Activated T-cell treated with anti-CD3 and anti-CD28 coated beads for 4 hours (primary cell): Measurements from ENCODE around the gene CHN1.
A peak's percentile ranks its signal among the peaks of the same experiment; 100 is the strongest.

Experiments
- DNase-seq: peaks from one replicate; pipeline ENCODE4 v3.0.0-alpha.2; 2020

CHN1 gene

DNA sequence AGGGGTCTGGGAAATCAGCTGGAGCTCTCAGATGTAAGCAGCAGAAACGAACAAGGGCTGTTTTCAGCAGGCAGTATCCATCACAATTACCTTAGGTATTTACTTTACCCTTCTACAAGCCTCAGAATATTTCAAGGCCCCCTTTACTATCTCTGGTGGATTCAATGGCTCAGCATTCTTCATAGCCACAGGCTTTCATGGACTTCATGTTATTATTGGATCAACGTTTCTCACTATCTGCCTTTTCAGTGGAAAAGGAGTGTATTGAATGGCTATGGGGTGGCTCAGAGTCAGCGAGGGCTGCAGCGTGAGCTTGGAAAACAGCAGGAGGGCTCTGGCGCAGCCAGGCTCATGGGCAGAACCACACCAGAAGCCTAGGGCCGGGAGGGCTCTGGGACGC lies 224.3 kb downstream of the CHN1 start:
- no peak for DNase-seq

- DNase-seq: no peak
These were observed 224.9 kb downstream of the CHN1 start for GRCh38 chr2:174780191-174780840.

DNA sequence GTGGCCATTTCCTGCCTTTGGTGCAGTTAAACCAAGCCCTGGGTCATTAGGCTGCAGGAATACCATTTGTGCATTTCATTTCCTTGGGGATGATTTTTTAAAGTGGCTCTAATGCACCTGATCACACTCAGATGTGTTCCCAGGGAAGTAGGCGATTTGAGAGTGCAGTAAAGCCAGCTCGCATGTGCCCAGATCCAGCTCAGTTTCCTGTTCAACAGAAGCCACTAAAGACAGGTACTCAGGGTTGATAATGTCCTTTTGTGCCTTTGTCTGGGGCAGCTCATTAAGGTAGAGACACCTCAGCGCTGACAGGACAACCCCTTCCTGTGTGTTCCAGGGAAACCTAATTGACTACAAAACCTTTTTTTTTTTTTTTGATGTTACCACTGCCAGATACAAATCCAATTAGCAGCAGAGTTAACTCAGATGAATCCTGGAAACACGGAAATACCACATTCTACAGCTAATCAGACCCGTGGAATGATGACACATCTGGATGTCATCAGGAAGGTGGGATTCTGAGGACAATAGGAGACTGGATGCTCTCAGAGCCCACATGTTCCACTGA lies 225.7 kb downstream of the CHN1 start:
- no peak for DNase-seq

- peak; percentile 31 for DNase-seq
These were observed 226.8 kb downstream of the CHN1 start for GRCh38 chr2:174778085-174778981.

DNA sequence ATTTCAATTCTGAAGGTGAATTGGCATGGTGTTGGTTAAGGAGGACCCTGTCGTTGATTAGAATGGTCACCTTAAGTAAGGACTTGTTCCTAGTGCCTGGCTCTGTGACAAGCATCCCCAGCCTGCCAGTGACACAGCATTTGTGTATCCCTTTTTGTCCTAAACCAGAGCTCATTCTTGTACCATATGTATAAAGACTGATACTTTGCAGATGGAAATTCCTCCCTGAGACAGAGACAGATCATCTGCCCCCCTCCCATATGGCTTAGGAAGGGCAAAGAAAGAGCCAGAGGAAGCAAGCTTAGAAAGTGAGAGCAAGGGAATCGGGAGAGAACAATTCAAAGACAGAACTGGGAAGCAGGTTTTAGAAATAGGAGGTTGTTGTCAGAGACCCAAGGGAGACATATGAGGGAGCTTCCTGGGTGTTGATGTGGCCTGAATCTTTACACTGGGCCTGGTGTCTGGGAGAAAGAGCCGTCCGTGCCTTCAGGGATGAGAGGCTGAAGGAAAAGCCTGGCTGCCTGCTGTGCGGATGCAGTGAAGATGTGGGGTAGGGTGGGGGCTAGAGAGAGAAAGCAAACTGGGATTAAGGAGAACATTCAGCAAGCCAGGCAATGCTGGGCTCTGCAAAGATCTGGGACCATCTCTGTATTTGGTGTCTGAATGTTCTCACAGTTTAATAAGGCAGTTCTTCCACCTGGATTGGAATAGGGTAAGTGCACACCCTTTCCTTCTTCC lies 227.7 kb downstream of the CHN1 start:
- DNase-seq: no peak

DNA sequence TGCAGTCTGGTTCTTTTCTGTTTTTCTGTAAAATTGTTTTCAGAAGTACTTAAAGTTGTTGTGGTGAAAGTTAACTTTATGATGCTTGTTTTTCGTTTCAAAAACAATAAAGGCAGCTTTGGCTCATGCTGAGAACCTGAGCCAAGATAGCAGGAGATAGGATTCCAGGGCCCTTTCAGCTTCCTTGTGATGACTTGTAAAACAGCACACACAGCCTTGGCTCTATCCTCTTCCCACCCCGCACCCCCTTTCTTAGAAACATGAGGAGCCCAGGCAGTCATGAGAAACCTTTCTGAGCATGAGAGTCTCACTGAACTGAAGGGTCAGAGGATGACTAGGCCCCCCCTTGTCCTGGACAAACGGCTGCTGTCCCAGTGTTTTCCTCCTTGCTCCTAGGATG lies 228.5 kb downstream of the CHN1 start:
- DNase-seq: no peak

DNA sequence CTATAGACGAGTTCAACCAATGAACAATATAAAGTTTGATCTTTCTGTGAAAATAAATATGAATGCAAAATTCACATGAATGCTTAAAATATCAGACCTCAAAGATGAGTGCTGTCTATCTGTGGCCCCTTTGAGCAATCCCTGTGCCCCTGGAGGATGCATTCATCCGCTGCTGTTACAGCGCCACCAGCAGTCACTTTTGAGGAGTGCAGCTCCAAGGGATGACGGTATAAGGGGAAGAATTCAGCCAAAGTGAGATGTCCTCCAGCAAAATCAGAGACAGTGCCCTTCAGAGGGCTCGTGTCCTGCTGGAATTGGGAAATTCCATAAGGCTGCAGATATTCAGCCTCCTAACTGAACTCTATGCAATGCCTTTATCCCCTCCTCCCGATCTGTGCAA lies 229.0 kb downstream of the CHN1 start:
- no peak for DNase-seq

DNA sequence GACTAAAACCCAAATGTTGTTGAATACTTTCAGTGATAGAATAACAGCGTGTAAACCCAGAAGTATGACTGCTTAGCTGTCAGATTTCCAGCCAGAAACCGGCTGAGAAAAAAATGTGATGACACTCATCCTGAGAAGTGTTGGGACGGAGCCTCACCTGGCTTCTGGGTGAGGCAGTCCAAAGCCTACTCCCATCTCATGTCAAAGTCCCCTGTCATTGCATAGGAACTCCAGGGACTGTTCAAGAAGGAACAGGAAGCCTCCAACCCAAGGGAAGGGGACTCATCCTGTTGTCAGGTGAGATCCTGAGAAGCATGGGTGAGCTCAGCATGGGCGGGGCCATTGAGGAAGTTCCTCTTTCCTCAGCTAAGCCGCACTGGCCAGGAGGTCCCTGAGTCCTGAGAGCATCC lies 229.6 kb downstream of the CHN1 start:
- DNase-seq: no peak

DNA sequence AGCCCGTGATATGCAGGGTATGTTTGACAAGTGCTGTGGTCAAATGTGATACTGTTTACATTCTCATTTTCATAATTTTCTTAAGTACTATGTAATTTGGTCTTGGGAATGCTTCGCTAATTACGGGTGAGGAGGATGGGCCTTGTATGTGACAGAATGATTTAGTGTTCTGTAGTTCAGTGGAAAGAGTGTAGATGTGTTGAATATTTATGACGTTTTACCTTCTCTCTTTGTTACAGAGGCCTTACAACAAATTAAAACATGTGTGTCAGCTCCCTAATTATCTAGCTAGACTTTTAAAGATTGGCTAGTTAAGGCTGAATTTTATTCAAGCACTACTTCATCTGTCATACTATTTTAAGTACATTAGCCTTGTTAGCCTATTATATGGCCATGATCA lies 230.3 kb downstream of the CHN1 start:
- no peak for DNase-seq

DNA sequence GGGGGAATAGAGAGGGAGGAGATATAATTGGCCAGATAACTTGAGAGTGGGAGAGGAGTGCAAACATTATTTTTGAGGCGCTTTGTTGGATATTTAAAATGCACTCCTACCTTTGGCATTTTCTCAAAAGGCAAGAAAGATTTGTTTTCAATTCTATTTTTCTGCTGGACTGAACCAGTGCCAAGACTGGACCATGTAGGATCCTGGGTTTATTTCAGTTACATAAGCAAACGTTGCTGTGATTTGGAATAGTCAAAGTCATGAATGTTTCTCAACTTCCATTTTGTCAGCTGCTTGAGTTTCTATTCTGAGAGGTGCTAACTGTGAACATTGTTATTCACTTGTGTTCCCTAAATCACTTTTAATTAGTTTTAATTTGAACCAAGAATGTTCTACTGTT lies 232.0 kb downstream of the CHN1 start:
- DNase-seq: no peak

DNA sequence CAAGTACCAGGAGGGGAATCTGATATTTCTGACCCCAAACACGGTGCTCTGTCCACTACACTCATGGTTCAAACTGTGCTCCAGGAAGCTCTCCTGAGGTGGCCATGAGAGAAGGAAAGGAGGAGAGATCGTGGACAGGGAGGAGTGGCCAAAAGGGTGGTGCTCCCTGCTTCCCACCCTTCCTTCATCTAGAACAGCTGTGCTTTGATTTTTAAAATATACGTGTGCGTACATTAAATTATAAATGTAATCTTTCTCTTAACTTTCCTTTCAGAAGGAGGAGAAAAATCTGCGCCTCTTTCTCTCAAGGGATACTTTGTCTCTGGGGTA lies 232.7 kb downstream of the CHN1 start:
- no peak for DNase-seq

DNA sequence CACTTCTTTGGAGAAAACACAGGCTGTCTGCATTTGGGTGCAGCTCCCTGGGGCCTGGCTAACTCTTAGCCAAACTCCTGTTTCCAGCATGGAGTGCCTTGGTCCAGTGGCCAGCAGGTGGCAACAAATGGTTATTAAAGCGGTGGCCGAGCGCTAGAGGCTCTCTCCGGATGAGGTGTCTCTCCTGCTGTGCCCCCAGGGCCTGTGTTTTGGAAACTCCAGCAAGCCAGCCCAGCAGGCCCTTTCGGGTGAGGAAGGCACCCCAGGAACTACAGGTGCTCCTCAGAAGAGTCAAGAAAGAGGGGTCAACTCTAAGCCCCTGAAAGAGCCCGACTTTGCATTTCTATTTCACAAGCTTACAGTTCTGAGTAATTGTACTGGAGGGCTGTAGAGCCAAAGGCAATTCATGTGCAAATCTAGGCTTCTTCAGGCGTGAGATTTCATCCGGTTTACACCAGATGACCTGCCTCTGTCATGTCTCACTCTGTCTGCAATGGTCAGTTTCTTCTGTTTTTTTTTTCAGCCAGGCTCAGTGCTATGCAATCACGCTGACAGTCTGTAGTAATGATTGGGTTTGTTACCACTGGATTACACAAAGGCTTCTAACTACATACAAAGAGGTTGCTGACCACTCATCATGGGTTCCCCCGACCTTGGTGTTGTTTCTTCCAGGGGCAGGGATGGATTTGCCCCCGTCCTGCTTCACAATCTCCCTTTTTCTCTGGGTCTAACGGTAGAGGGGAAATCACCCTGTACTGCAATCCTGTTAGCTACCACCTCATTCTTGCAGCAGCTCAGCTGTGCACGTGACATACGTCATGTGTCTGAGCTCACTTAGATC lies 233.3 kb downstream of the CHN1 start:
- no peak for DNase-seq

- DNase-seq: no peak
These were observed 234.0 kb downstream of the CHN1 start for GRCh38 chr2:174771136-174771535.

- no peak for DNase-seq
These were observed 236.6 kb downstream of the CHN1 start for GRCh38 chr2:174768557-174768956.

GRCh38 chr2:174766271-174766670 lies 238.9 kb downstream of the CHN1 start:
- no peak for DNase-seq

GRCh38 chr2:174765576-174765975 lies 239.6 kb downstream of the CHN1 start:
- no peak for DNase-seq

DNA sequence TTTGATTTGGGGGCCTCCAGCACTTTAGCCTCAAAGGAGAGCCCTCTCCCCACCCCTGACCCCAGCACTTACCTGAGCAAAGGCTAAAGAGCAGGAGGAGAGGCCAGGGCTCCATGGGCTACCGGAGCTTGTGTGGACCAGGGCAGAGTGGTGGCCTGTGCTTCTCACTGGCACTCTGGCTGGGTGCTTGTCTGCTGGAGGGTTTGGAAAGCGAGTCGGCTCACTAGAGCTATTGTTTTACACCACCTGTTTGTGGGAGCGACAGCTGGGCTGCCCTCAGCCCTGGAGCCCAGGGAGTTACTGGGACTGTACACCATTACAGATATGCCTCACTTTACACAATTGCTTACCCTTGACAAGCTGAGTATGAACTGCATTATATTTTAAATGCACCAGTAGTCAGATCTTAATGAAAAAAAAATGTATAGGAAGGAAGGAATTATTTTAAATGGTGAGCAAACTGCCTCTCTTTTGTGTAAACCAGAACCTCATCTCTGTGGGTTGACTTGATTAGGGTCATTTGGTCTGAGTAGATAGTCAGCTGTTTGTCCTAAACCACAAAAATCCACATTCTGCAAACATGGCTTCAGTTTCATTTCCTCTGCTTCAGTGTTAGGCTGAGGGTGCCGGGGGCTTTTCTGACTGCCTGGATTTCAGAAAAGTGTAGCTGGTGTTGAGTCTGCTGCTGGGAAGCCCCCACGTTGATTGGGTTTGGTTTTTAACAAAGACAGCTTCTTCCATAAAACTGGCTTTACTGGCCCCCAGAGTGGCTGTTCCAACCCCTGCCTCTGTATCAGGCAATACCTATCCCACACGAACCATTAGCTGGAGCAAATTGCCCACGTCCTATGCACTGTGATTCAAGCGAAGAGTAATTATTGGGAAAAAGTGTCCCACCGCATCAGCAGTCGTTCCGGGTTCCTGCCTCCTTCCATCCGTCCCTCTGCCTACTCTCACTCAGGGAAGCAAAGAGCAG lies 240.6 kb downstream of the CHN1 start, which contains the start of gene CHRNA1:
TSS of gene CHRNA1 (minus strand) at position 193 of the 976 bp plus-strand sequence. CDS start at position 115, 78 bp downstream.
- DNase-seq: no peak

GRCh38 chr2:174763780-174764179 lies 241.4 kb downstream of the CHN1 start:
- no peak for DNase-seq

DNA sequence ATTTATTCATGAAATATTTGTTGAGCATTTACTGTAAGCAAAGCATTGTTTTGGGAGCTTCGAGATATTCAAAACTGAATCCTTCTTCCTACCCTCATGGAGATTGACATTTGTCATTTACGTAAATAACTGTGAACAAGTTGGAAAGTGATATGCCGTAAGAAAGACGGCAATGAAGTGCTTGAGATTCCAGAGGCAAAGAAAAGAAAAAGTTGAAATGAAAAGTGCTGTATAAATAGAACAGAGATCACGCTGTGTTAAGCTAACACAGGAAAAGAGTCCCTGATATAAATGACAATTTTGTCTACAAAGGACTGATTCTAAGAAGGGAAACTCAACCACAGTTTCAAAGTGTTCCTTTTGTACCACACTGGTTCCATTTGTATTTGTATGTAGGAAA lies 242.7 kb downstream of the CHN1 start:
- DNase-seq: no peak

GRCh38 chr2:174761837-174762236 lies 243.3 kb downstream of the CHN1 start:
- no peak for DNase-seq

DNA sequence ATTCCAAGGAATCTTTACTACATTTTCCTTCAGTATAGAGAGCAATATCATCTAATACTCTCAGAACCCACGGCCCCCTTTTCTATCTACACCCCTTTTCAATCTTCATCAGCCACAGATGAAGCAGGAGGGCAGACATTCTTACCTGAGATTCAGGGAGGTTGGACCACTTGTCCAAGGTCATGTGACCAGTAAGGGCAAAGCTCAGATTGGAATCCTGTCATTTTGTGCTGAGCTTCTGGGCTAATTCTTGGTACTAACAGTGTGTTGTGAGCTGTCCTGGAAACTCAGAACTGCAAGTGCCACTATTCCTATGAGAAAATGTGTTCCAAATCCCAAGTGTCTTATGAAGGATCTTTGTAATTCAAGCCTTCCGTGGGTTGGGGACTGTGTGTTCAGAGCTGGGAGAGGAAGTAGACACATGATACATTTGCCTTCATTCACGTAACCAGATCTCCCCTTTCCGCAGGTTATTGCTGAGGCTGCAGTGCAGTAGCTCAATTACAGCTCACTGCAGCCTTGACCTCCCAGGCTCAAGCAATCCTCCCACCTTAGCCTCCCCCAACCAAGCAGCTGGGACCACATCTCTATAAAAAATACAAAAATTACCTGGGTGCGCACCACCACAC lies 244.2 kb downstream of the CHN1 start:
- no peak for DNase-seq
